GM18499 (cell line): ENCODE data around the gene AFTPH.
A peak's percentile ranks its signal among the peaks of the same experiment; 100 is the strongest.

Experiments used
- ATAC-seq: cut with Tn5 transposase; IDR thresholded peaks from one replicate; pipeline ENCODE4 v1.9.1; 2021; ENCODE audit warnings: moderate number of reproducible peaks; ENCODE audit not compliant: insufficient read depth, unreplicated experiment

Gene AFTPH

GRCh38 chr2:64581777-64582539, 57.8 kb downstream of the AFTPH start:
- ATAC-seq: no peak

GRCh38 chr2:64582774-64583340, 58.7 kb downstream of the AFTPH start:
- ATAC-seq: peak; percentile 62

GRCh38 chr2:64586054-64586453, 61.9 kb downstream of the AFTPH start:
- no peak for ATAC-seq

- ATAC-seq: no peak
Observed at GRCh38 chr2:64586883-64587481, 62.9 kb downstream of the AFTPH start.

- ATAC-seq: no peak
Observed at GRCh38 chr2:64587561-64587960, 63.4 kb downstream of the AFTPH start.

- no peak for ATAC-seq
Observed at GRCh38 chr2:64591188-64591587, 67.1 kb downstream of the AFTPH start.

- no peak for ATAC-seq
Observed at GRCh38 chr2:64593035-64593655, 69.0 kb downstream of the AFTPH start.

- ATAC-seq: no peak
Observed at GRCh38 chr2:64594226-64594989, 70.3 kb downstream of the AFTPH start.

GRCh38 chr2:64595397-64596176, 71.5 kb downstream of the AFTPH start:
- no peak for ATAC-seq

- ATAC-seq: no peak
Observed at GRCh38 chr2:64598226-64598625, 74.1 kb downstream of the AFTPH start.

GRCh38 chr2:64599469-64599868, 75.3 kb downstream of the AFTPH start:
- no peak for ATAC-seq

- ATAC-seq: no peak
Observed at GRCh38 chr2:64601034-64601754, 77.1 kb downstream of the AFTPH start.

- ATAC-seq: no peak
Observed at GRCh38 chr2:64601785-64602391, 77.8 kb downstream of the AFTPH start.

GRCh38 chr2:64602436-64602835, 78.3 kb downstream of the AFTPH start:
- ATAC-seq: no peak

GRCh38 chr2:64604155-64604554, 80.0 kb downstream of the AFTPH start:
- ATAC-seq: no peak

GRCh38 chr2:64605026-64605471, 80.9 kb downstream of the AFTPH start:
- no peak for ATAC-seq

- ATAC-seq: no peak
Observed at GRCh38 chr2:64605991-64606478, 81.9 kb downstream of the AFTPH start.
